DLD1 (cell line): ENCODE measurements around the gene BIRC5.

Source experiments
- in situ Hi-C: cut with HindIII; loops from 2 replicates; pipeline ENCODE4 v1.10.0; 2017; ENCODE audit warnings: low sequenced_read_pairs

BIRC5 gene

GRCh38 chr17:78183916-78184315 lies 30.1 kb upstream of the BIRC5 start:
- in situ Hi-C loops = no loop called here

GRCh38 chr17:78184351-78184750 lies 29.7 kb upstream of the BIRC5 start:
- in situ Hi-C loops = no loop called here

- in situ Hi-C loops = no loop called here
Measured at GRCh38 chr17:78184868-78185267, 29.2 kb upstream of the BIRC5 start.

GRCh38 chr17:78185981-78186691 lies 27.9 kb upstream of the BIRC5 start:
- in situ Hi-C loops = no loop called here

GRCh38 chr17:78186692-78187595 lies 27.1 kb upstream of the BIRC5 start, which contains the start of the genes AFMID and TK1:
TSS of gene AFMID (plus strand) at chr17:78187362. CDS start at chr17:78187371, 9 bp downstream.
TSS of gene TK1 (minus strand) at chr17:78187052. CDS start at chr17:78186994, 58 bp downstream.
- in situ Hi-C loops = no loop called here

GRCh38 chr17:78196716-78197115 lies 17.3 kb upstream of the BIRC5 start:
- in situ Hi-C loops = no loop called here

GRCh38 chr17:78197147-78197832 lies 16.8 kb upstream of the BIRC5 start:
- in situ Hi-C loops = no loop called here

- in situ Hi-C loops = no loop called here
Measured at GRCh38 chr17:78200451-78200850, 13.6 kb upstream of the BIRC5 start.

- in situ Hi-C loops = no loop called here
Measured at GRCh38 chr17:78202666-78203065, 11.4 kb upstream of the BIRC5 start.

- in situ Hi-C loops = no loop called here
Measured at GRCh38 chr17:78204387-78205123, 9.5 kb upstream of the BIRC5 start.

GRCh38 chr17:78205124-78205775 lies 8.8 kb upstream of the BIRC5 start:
- in situ Hi-C loops = no loop called here

GRCh38 chr17:78206298-78206697 lies 7.8 kb upstream of the BIRC5 start:
- in situ Hi-C loops = no loop called here

- in situ Hi-C loops = no loop called here
Measured at GRCh38 chr17:78208486-78208885, 5.6 kb upstream of the BIRC5 start.

GRCh38 chr17:78210111-78210510 lies 3.9 kb upstream of the BIRC5 start:
- in situ Hi-C loops = no loop called here

- in situ Hi-C loops = no loop called here
Measured at GRCh38 chr17:78211032-78211431, 3.0 kb upstream of the BIRC5 start.

- in situ Hi-C loops = no loop called here
Measured at GRCh38 chr17:78214706-78215061, 631 bp downstream of the BIRC5 start.

- in situ Hi-C loops = no loop called here
Measured at GRCh38 chr17:78219396-78220150, 5.5 kb downstream of the BIRC5 start.

- in situ Hi-C loops = no loop called here
Measured at GRCh38 chr17:78223061-78223460, 9.0 kb downstream of the BIRC5 start.

- in situ Hi-C loops = no loop called here
Measured at GRCh38 chr17:78223765-78224164, 9.7 kb downstream of the BIRC5 start.
